ENCODE results near the gene HSPE1.

GRCh38 chr2:197547163-197547900, 47.2 kb downstream of the HSPE1 start:
- no peak for TF ChIP-seq EZH2 (IDR thresholded peaks at IDR 0.05; ENCODE audit: borderline replicate concordance, insufficient read depth, low read length, poor library complexity, severe bottlenecking)
- TF ChIP-seq CTCF (IDR thresholded peaks at IDR 0.05; ENCODE audit: poor library complexity, severe bottlenecking), result no peak
- no peak for TF ChIP-seq SMC3 (conservative IDR thresholded peaks at IDR 0.05; ENCODE audit: poor library complexity)

All from neural cell (in vitro differentiated cells).